ENCODE measurements around the gene APMAP.
"Not testable (repeated sequence)": the region's sequence is repeated elsewhere in the genome, so short reads cannot be mapped to it uniquely, and the experiment has no call there.

Gene APMAP

GRCh38 chr20:24930724-24931688 lies 61.5 kb downstream of the APMAP start:
- DNase-seq (ENCODE audit: low spot score), result not testable (repeated sequence)

GRCh38 chr20:24929867-24930723 lies 62.5 kb downstream of the APMAP start:
- not testable (repeated sequence) for DNase-seq (ENCODE audit: low spot score)

GRCh38 chr20:24929259-24929658 lies 63.3 kb downstream of the APMAP start:
- DNase-seq (ENCODE audit: low spot score), result not testable (repeated sequence)

GRCh38 chr20:24920706-24921105 lies 71.8 kb downstream of the APMAP start:
- DNase-seq (ENCODE audit: low spot score), result not testable (repeated sequence)

- DNase-seq (ENCODE audit: low spot score), result not testable (repeated sequence)
Measured at GRCh38 chr20:24919665-24920064, 72.9 kb downstream of the APMAP start.

- DNase-seq (ENCODE audit: low spot score), result no peak
Measured at GRCh38 chr20:24918579-24919566, 73.7 kb downstream of the APMAP start.

DNA sequence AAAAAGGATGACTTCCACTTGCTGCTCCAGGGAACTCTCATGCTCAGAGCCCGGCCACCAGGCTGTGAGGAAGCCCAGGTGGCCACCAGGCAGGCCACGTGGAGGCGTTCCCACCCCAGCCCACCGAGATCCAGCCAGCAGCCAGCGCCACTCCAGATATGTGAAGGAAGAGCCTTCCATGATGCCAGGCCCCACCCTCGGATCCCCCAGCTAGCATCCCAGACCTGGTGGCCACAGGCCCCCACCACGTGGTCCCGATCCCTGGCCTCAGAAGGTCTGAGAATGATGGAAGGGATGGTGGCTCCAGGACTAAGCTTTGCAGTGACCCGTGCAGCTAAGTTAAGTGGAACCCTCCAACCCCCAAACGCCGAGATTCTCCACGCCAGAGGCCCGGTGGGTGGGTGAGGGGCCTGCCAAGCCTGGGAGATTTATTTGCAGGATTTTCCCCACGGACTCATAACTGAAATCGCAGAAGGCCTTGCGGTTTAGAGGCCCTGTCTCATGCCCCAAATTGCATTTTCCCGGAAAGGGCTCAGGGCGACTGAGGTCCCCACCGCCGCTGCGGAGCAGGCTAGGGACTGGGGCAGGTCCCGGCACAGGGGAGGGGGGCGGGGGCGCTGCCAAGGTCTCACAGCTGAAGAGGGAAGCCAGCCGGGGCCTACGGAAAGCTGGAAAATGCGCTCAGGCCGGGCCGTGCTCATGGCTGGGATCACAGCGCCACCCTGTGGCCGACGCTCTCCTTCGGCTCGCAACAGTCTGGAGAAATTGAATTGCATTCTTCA lies 74.6 kb downstream of the APMAP start:
- DNase-seq (ENCODE audit: low spot score), result peak; percentile 76

GRCh38 chr20:24917056-24917455 lies 75.5 kb downstream of the APMAP start:
- no peak for DNase-seq (ENCODE audit: low spot score)

DNA sequence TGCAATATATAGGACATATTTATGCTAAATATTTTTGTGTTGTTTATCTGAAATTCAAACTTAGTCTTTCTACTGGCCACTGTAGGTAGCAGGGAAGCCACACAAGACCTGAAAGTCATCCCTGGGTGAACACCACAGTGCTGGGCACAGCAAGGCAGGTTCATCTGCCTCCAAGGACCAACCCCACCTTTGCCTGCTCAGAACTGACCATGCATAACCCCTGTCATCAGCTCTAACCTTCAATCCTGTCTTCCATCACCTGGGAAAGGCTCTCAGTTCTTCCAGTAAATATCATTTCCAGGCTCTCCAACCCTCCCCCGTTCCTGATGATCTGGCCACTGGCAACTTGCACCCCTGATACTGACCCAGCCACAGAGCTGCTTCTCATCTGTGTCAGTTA lies 76.1 kb downstream of the APMAP start:
- no peak for DNase-seq (ENCODE audit: low spot score)

GRCh38 chr20:24915892-24916291 lies 76.7 kb downstream of the APMAP start:
- DNase-seq (ENCODE audit: low spot score), result no peak

GRCh38 chr20:24915440-24915839 lies 77.1 kb downstream of the APMAP start:
- no peak for DNase-seq (ENCODE audit: low spot score)

- DNase-seq (ENCODE audit: low spot score), result no peak
Measured at GRCh38 chr20:24914388-24915241, 77.9 kb downstream of the APMAP start.

GRCh38 chr20:24913076-24913628 lies 79.4 kb downstream of the APMAP start:
- no peak for DNase-seq (ENCODE audit: low spot score)

Measured in kidney capillary endothelial cell (primary cell).